ENCODE results near the gene TBC1D21.
A peak's percentile ranks its signal among the peaks of the same experiment; 100 is the strongest.

TBC1D21 gene

GRCh38 chr15:73908822-73909122 is 35.4 kb downstream of the TBC1D21 start:
- DNase-seq (ENCODE audit: low read depth): no peak

GRCh38 chr15:73909651-73910050 is 36.3 kb downstream of the TBC1D21 start:
- DNase-seq (ENCODE audit: low read depth): no peak

- DNase-seq (ENCODE audit: low read depth): no peak
Measured at GRCh38 chr15:73910522-73911303, 37.3 kb downstream of the TBC1D21 start.

DNA sequence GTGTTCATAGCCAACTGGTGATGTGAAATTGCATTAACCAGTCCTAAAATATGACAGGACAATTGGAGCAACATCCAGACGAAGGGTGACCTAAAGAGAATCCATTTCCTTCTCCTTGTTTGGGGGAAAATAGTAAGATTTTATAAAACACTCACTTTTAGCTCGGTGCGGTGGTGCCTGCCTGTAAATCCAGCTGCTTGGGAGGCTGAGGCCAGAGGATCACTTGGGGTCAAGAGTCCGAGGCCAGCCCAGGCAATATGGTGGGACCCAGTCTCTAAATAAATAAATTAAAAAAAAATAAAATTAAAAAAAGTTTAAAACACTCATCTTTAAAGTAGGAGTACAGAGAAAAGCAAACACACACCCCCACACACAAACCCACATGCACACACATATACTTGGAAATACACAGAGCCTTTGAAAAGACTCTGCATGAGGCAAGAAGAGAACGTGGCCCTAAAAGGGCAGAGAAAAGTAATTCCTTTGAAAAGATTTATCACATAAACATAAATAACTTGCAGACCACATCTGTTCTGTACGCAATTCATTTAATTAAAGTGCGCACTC is 38.7 kb downstream of the TBC1D21 start:
- no peak for DNase-seq (ENCODE audit: low read depth)

DNA sequence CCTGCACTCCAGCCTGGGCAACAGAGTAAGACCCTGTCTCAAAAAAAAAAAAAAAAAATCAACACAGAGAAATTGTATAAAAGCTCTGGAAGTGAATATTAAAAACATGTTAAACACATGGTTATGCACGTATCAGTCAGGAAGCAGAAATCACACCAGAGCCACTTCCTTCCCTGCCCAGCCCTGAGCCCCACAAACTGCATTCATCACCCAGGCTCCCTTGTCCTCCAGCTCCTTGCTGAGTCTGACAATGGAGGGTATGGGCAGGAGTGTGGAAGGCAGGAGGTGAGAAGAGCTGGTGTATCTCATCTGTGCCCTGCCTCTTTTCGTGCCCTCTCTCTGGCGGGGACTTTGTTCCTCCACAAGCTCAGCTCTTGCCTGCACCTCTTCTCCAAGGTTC is 40.8 kb downstream of the TBC1D21 start:
- DNase-seq (ENCODE audit: low read depth): no peak

DNA sequence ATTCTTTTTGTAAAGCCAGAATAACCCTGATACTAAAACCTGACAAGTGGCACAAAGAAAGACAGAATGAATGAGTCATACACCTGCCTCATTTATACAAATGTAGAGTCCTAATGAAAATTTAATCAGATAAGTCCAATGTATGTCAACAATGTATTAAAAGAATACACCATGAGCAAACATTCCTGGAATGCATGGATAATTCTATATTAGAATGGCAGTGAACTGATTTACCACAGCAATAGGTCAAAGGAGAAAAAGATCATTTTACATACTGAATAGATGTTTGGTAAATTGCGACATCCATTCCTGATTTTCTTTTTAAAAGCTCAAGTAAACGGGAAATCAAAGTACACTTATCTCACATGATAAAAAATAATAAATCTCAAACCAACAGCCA is 41.7 kb downstream of the TBC1D21 start:
- DNase-seq (ENCODE audit: low read depth): no peak

- DNase-seq (ENCODE audit: low read depth): no peak
Measured at GRCh38 chr15:73918784-73919183, 45.4 kb downstream of the TBC1D21 start.

DNA sequence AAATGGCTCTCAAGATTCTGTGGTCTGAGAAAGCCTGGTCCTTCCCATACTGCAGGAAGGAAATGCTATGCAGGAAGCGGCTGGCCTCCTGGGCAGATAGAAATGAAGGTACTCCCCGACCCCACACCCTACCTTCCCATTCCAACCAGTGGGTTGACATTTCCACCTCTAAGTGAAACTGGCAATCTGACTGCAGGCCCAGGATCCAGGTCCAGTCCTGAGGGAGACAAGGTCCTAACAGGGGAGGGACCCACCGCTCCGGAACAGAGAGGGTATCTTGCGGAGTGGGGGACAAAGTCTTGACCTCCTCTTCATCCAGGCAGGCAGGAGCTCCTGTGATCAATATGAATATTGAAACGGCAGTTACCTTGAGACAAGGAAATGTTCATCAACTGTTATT is 46.3 kb downstream of the TBC1D21 start:
- no peak for DNase-seq (ENCODE audit: low read depth)

DNA sequence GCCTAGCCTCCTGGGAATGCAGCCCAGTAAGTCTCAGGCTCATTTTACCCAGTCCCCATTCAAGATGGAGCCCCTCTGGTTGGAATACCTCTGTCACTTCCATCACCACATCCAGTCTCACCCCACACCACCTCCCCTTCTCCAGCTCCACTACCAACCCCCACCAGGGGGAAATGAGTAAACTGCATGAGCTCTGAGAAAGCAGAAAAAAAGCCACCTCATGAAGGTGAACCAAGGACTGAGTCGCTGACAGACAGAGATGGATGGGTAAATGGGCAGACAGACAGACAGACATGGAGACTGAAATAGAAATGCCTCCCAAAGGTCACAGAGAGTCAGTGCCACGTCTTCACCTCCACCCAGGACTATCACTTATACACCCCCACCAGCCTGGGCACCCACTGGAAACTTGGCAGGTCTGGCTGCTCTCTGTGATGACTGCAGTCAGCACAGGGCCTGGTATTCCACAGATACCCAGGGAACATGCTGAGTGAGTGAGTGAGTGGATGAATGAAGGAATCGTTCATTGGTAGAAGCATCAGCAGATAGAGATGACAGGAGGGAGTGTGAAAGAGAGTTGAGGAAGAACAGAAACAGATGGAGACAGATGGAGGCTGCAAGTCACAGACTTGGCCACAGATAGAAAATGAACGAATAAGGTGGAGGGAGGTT is 48.0 kb downstream of the TBC1D21 start:
- no peak for DNase-seq (ENCODE audit: low read depth)

- DNase-seq (ENCODE audit: low read depth): no peak
Measured at GRCh38 chr15:73922186-73923151, 49.1 kb downstream of the TBC1D21 start.

DNA sequence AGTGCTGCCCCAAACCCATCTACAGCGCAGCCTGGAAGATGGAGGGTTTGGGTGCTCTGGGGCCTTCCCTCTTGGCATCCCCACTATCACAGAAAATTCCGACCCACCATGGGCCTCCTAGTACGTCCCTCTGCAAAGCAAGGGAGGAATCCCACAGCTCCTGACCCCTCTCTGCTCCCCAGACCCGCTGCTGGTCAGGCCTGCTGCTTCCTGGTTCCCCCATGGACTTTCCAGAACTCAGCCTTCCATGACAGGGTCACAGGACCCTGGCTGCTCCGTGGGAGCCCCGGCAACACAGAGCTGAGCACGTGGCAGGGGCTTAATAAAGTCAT is 49.8 kb downstream of the TBC1D21 start:
- no peak for DNase-seq (ENCODE audit: low read depth)

- no peak for DNase-seq (ENCODE audit: low read depth)
Measured at GRCh38 chr15:73923488-73924164, 50.3 kb downstream of the TBC1D21 start.

DNA sequence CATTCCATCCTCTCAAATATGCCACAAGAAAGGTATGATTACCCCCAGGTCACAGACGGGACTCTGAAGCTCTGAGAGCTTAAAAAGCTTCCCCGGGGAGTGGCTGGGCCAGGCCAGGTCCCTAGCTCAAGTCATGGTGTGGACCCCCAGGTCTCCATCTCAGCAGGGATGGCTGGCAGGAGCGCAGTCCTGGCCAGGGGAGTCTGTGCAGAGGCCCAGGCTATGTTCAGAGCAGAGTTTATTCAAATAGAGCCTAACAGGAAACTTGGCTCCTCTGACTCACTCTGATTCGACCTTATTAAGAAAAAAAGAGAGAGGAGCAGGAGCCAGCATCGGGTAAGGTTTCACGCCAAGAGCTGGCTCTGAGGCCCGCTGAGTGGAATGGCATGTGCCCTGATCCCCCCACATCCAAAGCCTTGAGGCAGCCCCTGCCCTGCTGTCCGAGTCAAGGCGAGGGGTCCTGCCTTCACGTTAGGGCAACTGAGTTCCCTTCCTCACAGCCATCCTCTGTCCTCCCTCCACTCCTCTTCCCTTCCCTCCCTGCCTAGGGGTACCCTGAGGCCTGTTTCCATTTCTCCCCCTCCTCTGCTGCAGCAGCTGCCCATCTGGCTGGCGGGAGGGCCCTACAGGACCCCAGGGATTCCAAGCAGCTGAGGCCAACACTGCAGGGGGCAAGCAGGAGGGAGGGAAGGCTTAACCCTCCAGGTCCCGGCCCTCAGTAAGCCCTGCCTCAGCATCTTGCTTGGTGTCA is 51.0 kb downstream of the TBC1D21 start:
- peak; percentile 82 for DNase-seq (ENCODE audit: low read depth)

DNA sequence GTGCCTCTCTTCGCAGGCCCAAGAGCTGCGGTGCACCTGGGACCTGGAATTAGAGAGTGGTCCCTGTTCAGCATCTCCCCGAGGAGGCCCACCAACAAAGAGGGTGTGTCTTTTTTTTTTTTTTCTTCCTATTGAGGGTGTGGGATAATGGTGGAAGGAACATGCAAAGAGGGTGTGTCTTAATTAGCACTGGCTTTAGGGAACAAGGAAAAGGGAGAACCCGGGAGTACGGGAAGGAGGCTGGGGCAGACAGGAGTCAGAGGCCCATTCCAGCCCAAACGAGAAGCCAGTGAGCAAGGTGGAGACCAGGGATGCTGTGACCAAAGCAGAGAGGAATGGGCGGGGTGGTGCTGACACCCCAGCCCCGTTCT is 52.5 kb downstream of the TBC1D21 start:
- no peak for DNase-seq (ENCODE audit: low read depth)

GRCh38 chr15:73926219-73927002 is 53.0 kb downstream of the TBC1D21 start, which contains the start of gene LOXL1:
LOXL1 (plus strand) TSS chr15:73926462; CDS start chr15:73926784, 322 bp downstream.
- DNase-seq (ENCODE audit: low read depth): peak; percentile 83

GRCh38 chr15:73927003-73927475 is 53.7 kb downstream of the TBC1D21 start:
- DNase-seq (ENCODE audit: low read depth): no peak

- no peak for DNase-seq (ENCODE audit: low read depth)
Measured at GRCh38 chr15:73927476-73928240, 54.3 kb downstream of the TBC1D21 start.

GRCh38 chr15:73928241-73928579 is 54.8 kb downstream of the TBC1D21 start:
- DNase-seq (ENCODE audit: low read depth): no peak

GRCh38 chr15:73928971-73929627 is 55.7 kb downstream of the TBC1D21 start:
- no peak for DNase-seq (ENCODE audit: low read depth)
